WTC11 (cell line): ENCODE results near the gene QARS1. TPM values are rescaled to one million over a fixed set of nuclear protein-coding genes. Genes with fewer than 3 reads are reported as not detected.

Experiments used
- ATAC-seq: fragments of 200-7000 bp; cut with Tn5 transposase; 2 replicates; pipeline ENCODE4 v1.10.0; 2021; ENCODE audit warnings: mild to moderate bottlenecking, moderate library complexity
- CTCF ChIA-PET: fragments of 300-600 bp; sonication (Branson Sonifier 250); formaldehyde crosslinking; loops from one replicate; lab custom pipeline; 2021; ENCODE audit warnings: antibody characterized with exemption; lab: Charles Lee
- POLR2A ChIA-PET: fragments of 350-600 bp; sonication (Branson Sonifier 250); formaldehyde crosslinking; loops from one replicate; lab custom pipeline; 2021; ENCODE audit warnings: antibody characterized with exemption; lab: Charles Lee
- DNase-seq: peaks from one replicate; pipeline ENCODE4 v3.0.0; 2021; ENCODE audit warnings: low spot score
- H3K27ac Mint-ChIP-seq: 2 replicates; pipeline ENCODE4 v1.8.0; 2021; ENCODE audit warnings: mixed read lengths
- H3K27me3 Mint-ChIP-seq: 2 replicates; pipeline ENCODE4 v1.8.0; 2021; ENCODE audit warnings: low read depth, mild to moderate bottlenecking, moderate library complexity, mixed read lengths
- H3K36me3 Mint-ChIP-seq: 2 replicates; pipeline ENCODE4 v1.8.0; 2021; ENCODE audit warnings: mixed read lengths
- H3K4me1 Mint-ChIP-seq: 2 replicates; pipeline ENCODE4 v1.8.0; 2022; ENCODE audit warnings: mixed read lengths
- H3K4me3 Mint-ChIP-seq: 2 replicates; pipeline ENCODE4 v1.8.0; 2021; ENCODE audit warnings: mild to moderate bottlenecking, moderate library complexity, mixed read lengths
- H3K9me3 Mint-ChIP-seq: 2 replicates; pipeline ENCODE4 v1.8.0; 2021; ENCODE audit warnings: mixed read lengths
- AR ChIP-seq: fragments of 250-450 bp; sonication (Bioruptor Pico); IDR thresholded peaks from 2 replicates; pipeline ENCODE4 v1.9.0; 2021; ENCODE audit warnings: mild to moderate bottlenecking
- ATF3 ChIP-seq: sonication (generic); formaldehyde crosslinking; conservative IDR thresholded peaks from 2 replicates; pipeline ENCODE4 v1.8.1; 2022; ENCODE audit warnings: mild to moderate bottlenecking, missing genetic modification reagents
- E2F1 ChIP-seq: sonication (generic); formaldehyde crosslinking; IDR thresholded peaks from 2 replicates; pipeline ENCODE4 v1.8.0; 2022; ENCODE audit warnings: mild to moderate bottlenecking, missing genetic modification reagents
- E2F4 ChIP-seq: sonication (generic); formaldehyde crosslinking; IDR thresholded peaks from 2 replicates; pipeline ENCODE4 v1.8.1; 2022; ENCODE audit warnings: low read depth, mild to moderate bottlenecking, moderate library complexity, missing genetic modification reagents, borderline replicate concordance
- ERG ChIP-seq: fragments of 250-450 bp; sonication (Bioruptor Pico); IDR thresholded peaks from 2 replicates; pipeline ENCODE4 v1.8.0; 2021; ENCODE audit warnings: mild to moderate bottlenecking
- FOXK1 ChIP-seq: sonication (generic); formaldehyde crosslinking; IDR thresholded peaks from 2 replicates; pipeline ENCODE4 v1.8.0; 2022; ENCODE audit warnings: mild to moderate bottlenecking, moderate library complexity, missing genetic modification reagents
- FOXP1 ChIP-seq: sonication (generic); formaldehyde crosslinking; IDR thresholded peaks from 2 replicates; pipeline ENCODE4 v1.8.0; 2022; ENCODE audit warnings: missing genetic modification reagents, mild to moderate bottlenecking, moderate library complexity, borderline replicate concordance
- NR3C1 ChIP-seq: sonication (generic); formaldehyde crosslinking; conservative IDR thresholded peaks from 2 replicates; pipeline ENCODE4 v1.8.1; 2023; ENCODE audit warnings: low read depth, mild to moderate bottlenecking, missing genetic modification reagents
- USF2 ChIP-seq: sonication (generic); formaldehyde crosslinking; IDR thresholded peaks from 2 replicates; pipeline ENCODE4 v1.8.1; 2023; ENCODE audit warnings: mild to moderate bottlenecking, missing genetic modification reagents, moderate library complexity
- ZNF232 ChIP-seq: sonication (generic); formaldehyde crosslinking; IDR thresholded peaks from 2 replicates; pipeline ENCODE4 v1.8.0; 2022; ENCODE audit warnings: mild to moderate bottlenecking, missing genetic modification reagents
- ZNF281 ChIP-seq: sonication (generic); formaldehyde crosslinking; IDR thresholded peaks from 2 replicates; pipeline ENCODE4 v1.8.0; 2023; ENCODE audit warnings: mild to moderate bottlenecking, missing genetic modification reagents
- ZNF532 ChIP-seq: fragments of 250-450 bp; sonication (Bioruptor Pico); IDR thresholded peaks from 2 replicates; pipeline ENCODE4 v1.9.0; 2021; ENCODE audit warnings: mild to moderate bottlenecking, borderline replicate concordance
- total RNA-seq: library from RNA; stranded (reverse); gene quantifications from 3 replicates; pipeline ENCODE4 v1.2.3, GENCODE V29; 2021

Gene QARS1
- total RNA-seq, 1 experiment from 2014 or later = 471 TPM

- CTCF ChIA-PET = no interaction called here
- H3K4me3 Mint-ChIP-seq = no peak overlapping the region
- TF ChIP-seq ZNF532 (CRISPR knock-in tag) (no peak), E2F1 (no peak), ZNF281 (no peak), ERG (CRISPR knock-in tag) (no peak), ATF3 (CRISPR knock-in tag) (no peak), AR (CRISPR knock-in tag) (no peak)
- H3K9me3 Mint-ChIP-seq = no peaks in the 10 kb centered on the region
- H3K27ac Mint-ChIP-seq = no peak overlapping the region
- ATAC-seq (no peak), DNase-seq (no peak)
- H3K36me3 Mint-ChIP-seq = peaks cover 56% of the 10 kb centered on the region
- H3K4me1 Mint-ChIP-seq = peaks cover 2% of the 10 kb centered on the region; the same call in 1 of the 2 replicates
- POLR2A ChIA-PET = no interaction called here
- H3K27me3 Mint-ChIP-seq = no peaks in the 10 kb centered on the region
Measured at GRCh38 chr3:49098429-49098828, 6.1 kb downstream of the QARS1 start.

- no peaks in the 10 kb centered on the region for H3K9me3 Mint-ChIP-seq
- H3K27me3 Mint-ChIP-seq = no peaks in the 10 kb centered on the region
- peak; percentile 84 for ATAC-seq
- peak within 1 kb of the TSS; percentile 97 for H3K27ac Mint-ChIP-seq
- peak within 1 kb of the TSS; percentile 89 for H3K4me3 Mint-ChIP-seq
- CTCF ChIA-PET = interaction anchor here (0.5 to 3.7 kb wide), 29 partner anchors 10 to 658 kb away, joined by 3 to 38 read pairs (median 5); partner anchors contain the start of genes AMT, IMPDH2, KLHDC8B and LAMB2
- DNase-seq = peak; percentile 98
- POLR2A ChIA-PET = interaction anchor here (0.5 to 3.1 kb wide), 24 partner anchors 10 to 376 kb away, joined by 3 to 40 read pairs (median 6); partner anchors contain the start of genes DAG1, IMPDH2, KLHDC8B and LAMB2
- H3K4me1 Mint-ChIP-seq = peaks cover 8% of the 10 kb centered on the region
- H3K36me3 Mint-ChIP-seq = peaks cover 30% of the 10 kb centered on the region
- TF ChIP-seq AR (CRISPR knock-in tag) (0 out of 2 replicates have a peak, but pooled peaks have one; percentile 40), FOXP1 (CRISPR knock-in tag) (no peak; the same call in none of the 2 replicates), FOXK1 (CRISPR knock-in tag) (peak; percentile 95), USF2 (CRISPR knock-in tag) (no peak), NR3C1 (CRISPR knock-in tag) (no peak), E2F4 (CRISPR knock-in tag) (peak; percentile 62; the same call in 1 of the 2 replicates), ZNF232 (CRISPR knock-in tag) (peak; percentile 94)
Measured at GRCh38 chr3:49093853-49094767, 10.4 kb downstream of the QARS1 start, which contains the start of gene QRICH1. Gene QRICH1, minus strand, starts transcription at chr3:49094071. Its CDS starts 17,054 bp downstream, at chr3:49077017.
